ENCODE results near the gene PRPF38A.
A peak's percentile ranks its signal among the peaks of the same experiment; 100 is the strongest.
"Not testable (repeated sequence)": the region's sequence is repeated elsewhere in the genome, so short reads cannot be mapped to it uniquely, and the experiment has no call there.

Gene PRPF38A, protein sequence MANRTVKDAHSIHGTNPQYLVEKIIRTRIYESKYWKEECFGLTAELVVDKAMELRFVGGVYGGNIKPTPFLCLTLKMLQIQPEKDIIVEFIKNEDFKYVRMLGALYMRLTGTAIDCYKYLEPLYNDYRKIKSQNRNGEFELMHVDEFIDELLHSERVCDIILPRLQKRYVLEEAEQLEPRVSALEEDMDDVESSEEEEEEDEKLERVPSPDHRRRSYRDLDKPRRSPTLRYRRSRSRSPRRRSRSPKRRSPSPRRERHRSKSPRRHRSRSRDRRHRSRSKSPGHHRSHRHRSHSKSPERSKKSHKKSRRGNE

GRCh38 chr1:52404116-52404974 is at the start of gene PRPF38A, which contains the start of gene ORC1:
Gene PRPF38A (plus strand): TSS chr1:52404602. CDS start chr1:52404750, 148 bp downstream.
Gene ORC1 (minus strand): TSS chr1:52404423. CDS start chr1:52402223, 2,200 bp downstream.
- peak; percentile 97 for DNase-seq (ENCODE audit: low read depth)

- no peak for DNase-seq (ENCODE audit: low read depth)
Measured at GRCh38 chr1:52355436-52355835, 49.0 kb upstream of the PRPF38A start.

- DNase-seq (ENCODE audit: low read depth) = no peak
Measured at GRCh38 chr1:52355847-52356505, 48.4 kb upstream of the PRPF38A start.

GRCh38 chr1:52356818-52357355 is 47.5 kb upstream of the PRPF38A start:
- DNase-seq (ENCODE audit: low read depth) = no peak

- no peak for DNase-seq (ENCODE audit: low read depth)
Measured at GRCh38 chr1:52357397-52357796, 47.0 kb upstream of the PRPF38A start.

GRCh38 chr1:52358851-52359497 is 45.4 kb upstream of the PRPF38A start:
- DNase-seq (ENCODE audit: low read depth) = no peak

- no peak for DNase-seq (ENCODE audit: low read depth)
Measured at GRCh38 chr1:52359676-52360594, 44.5 kb upstream of the PRPF38A start.

DNA sequence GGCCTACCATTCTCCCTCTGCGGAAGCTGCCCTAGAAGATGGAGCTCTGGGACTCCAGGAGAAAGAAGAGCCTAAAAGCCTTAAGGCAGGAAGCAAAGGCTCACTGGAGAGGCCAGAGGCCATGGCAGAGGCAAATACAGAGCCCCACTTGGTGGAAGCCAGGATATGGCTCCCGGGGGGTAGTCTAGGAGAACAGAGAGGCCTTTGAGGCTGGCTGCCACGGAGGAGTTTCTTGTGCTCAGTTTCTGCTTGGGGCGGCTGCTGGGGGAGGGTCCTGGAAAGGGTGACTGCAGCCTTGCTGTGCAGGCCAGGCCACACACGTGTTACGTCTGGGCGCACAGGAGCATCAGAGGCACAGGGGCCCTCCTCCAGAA is 43.8 kb upstream of the PRPF38A start:
- DNase-seq (ENCODE audit: low read depth) = no peak

GRCh38 chr1:52364235-52364839 is 40.1 kb upstream of the PRPF38A start:
- DNase-seq (ENCODE audit: low read depth) = no peak

- no peak for DNase-seq (ENCODE audit: low read depth)
Measured at GRCh38 chr1:52365071-52365745, 39.2 kb upstream of the PRPF38A start.

- DNase-seq (ENCODE audit: low read depth) = peak; percentile 98
Measured at GRCh38 chr1:52365746-52366516, 38.5 kb upstream of the PRPF38A start, which contains the start of gene CC2D1B. Gene CC2D1B (minus strand): TSS chr1:52366205. CDS start chr1:52364620, 1,585 bp downstream.

GRCh38 chr1:52366517-52366827 is 37.9 kb upstream of the PRPF38A start:
- no peak for DNase-seq (ENCODE audit: low read depth)

DNA sequence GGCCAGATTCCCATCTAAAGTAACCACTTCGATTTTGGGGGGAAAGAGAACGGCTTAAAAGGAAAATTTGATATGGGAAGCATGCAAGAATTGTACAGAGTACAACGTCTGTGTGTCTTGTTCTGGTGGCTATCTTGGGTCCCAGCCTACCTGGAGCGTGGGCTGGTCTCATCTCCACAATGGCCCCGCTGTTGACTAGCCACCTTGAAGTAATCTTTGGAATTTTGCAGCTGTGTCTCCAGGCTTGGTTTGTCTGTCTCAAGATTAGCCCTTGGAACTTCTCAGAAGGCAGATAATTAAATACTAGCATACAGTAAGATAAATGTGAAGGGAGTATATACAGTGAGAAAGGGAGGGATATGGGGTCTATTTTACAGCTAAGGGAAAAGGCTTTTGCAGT is 37.1 kb upstream of the PRPF38A start:
- no peak for DNase-seq (ENCODE audit: low read depth)

DNA sequence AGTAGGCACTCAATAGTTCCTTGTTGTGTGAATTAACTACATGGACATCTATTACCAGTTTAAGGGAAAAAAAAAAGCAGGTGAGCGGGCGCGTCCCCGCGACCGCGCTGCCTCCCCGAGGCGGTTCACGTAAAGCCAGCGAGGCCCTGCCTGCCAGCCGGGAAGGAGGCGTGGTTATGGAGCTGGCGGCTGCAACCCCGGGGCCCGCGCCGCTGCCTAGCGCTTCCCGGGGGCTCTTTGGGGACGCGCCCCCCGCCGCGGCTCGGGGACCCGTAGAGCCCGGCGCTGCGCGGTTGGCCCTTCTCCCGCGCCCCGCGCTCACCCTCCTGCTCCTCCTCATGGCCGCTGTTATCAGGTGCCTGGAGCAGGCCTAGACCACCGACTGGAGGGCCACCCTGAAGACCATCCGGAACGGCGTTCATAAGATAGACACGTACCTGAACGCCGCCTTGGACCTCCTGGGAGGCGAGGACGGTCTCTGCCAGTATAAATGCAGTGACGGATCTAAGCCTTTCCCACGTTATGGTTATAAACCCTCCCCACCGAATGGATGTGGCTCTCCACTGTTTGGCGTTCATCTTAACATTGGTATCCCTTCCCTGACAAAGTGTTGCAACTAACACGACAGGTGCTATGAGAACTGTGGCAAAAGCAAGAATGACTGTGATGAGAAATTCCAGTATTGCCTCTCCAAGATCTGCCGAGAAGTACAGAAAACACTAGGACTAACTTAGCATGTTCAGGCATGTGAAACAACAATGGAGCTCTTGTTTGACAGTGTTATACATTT is 35.8 kb upstream of the PRPF38A start:
- peak; percentile 21 for DNase-seq (ENCODE audit: low read depth)

DNA sequence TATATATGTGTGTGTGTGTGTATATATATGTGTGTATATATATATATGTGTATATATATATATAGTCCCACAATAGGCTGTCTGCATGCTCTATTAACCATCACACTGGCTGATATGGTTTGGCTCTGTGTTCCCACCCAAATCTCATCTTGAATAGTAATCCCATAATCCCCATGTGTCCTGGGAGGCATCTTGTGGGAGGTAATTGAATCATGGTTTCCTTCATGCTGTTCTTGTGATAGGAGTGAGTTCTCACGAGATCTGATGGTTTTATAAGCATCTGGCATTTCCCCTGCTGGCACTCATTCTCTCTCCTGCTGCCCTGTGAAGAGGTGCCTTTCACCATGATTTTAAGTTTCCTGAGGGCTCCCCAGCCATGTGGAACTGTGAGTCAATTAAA is 34.6 kb upstream of the PRPF38A start:
- not testable (repeated sequence) for DNase-seq (ENCODE audit: low read depth)

GRCh38 chr1:52385376-52385775 is 19.0 kb upstream of the PRPF38A start:
- DNase-seq (ENCODE audit: low read depth) = no peak

- DNase-seq (ENCODE audit: low read depth) = no peak
Measured at GRCh38 chr1:52386458-52386857, 17.9 kb upstream of the PRPF38A start.

- no peak for DNase-seq (ENCODE audit: low read depth)
Measured at GRCh38 chr1:52393174-52393573, 11.2 kb upstream of the PRPF38A start.
